CD14-positive monocyte (primary cell): ENCODE measurements around the gene FBXW11. TPM values are rescaled to one million over a fixed set of nuclear protein-coding genes. Genes with fewer than 3 reads are reported as not detected.

Experiments used
- DNase-seq, 3 donors: peaks; one replicate each; pipeline ENCODE4 v3.0.0-alpha.2; 2011 to 2022
- H2AFZ ChIP-seq: 2 replicates; pipeline ENCODE4 v1.6.0; 2012; ENCODE audit warnings: mild to moderate bottlenecking, low read depth, low read length, inconsistent platforms; ENCODE audit not compliant: insufficient read depth, poor library complexity, severe bottlenecking
- H3K27ac ChIP-seq, 2 donors: 1 replicate in 1 of 2; 2 replicates in 1 of 2; pipeline ENCODE4 v1.5.1; 2012 to 2013; ENCODE audit warnings: low read length in 2 of 2, control low read depth in 1 of 2, inconsistent platforms in 1 of 2, low read depth in 1 of 2, mild to moderate bottlenecking in 1 of 2
- H3K27me3 ChIP-seq, 2 donors: one replicate each; pipeline versions ENCODE4 v1.6.0 to v1.6.1; 2011 to 2013; ENCODE audit warnings: low read length in 2 of 2; ENCODE audit not compliant: control insufficient read depth in 2 of 2, insufficient read depth in 2 of 2
- H3K36me3 ChIP-seq, 2 donors: replicated peaks in 1 of 2; 1 replicate in 1 of 2; 2 replicates in 1 of 2; pipeline versions ENCODE4 v1.5.1 to v1.6.1; 2012 to 2013; ENCODE audit warnings: low read length in 2 of 2, control low read depth in 1 of 2, inconsistent platforms in 1 of 2, mild to moderate bottlenecking in 1 of 2; ENCODE audit not compliant: insufficient read depth in 2 of 2, control insufficient read depth in 1 of 2
- H3K4me1 ChIP-seq, 2 donors: 1 replicate in 1 of 2; 2 replicates in 1 of 2; pipeline versions ENCODE4 v1.5.1 to v1.6.1; 2012 to 2013; ENCODE audit warnings: low read length in 2 of 2, control low read depth in 1 of 2, inconsistent platforms in 1 of 2, mild to moderate bottlenecking in 1 of 2, moderate library complexity in 1 of 2; ENCODE audit not compliant: insufficient read depth in 2 of 2, control insufficient read depth in 1 of 2
- H3K4me2 ChIP-seq: replicated peaks from 2 replicates; pipeline ENCODE3; 2012; ENCODE audit warnings: low read length, moderate library complexity, mild to moderate bottlenecking; ENCODE audit not compliant: poor library complexity, severe bottlenecking; ENCODE audit errors: extremely low read depth
- H3K4me3 ChIP-seq, 3 experiments: fragments of 200-600 bp in 1 of 3; sonication (generic) in 1 of 3; replicated peaks in 1 of 3; 1 replicate in 2 of 3; 2 replicates in 1 of 3; pipeline ENCODE4 v1.5.1; 2011 to 2013; ENCODE audit warnings: low read length in 3 of 3, mild to moderate bottlenecking in 3 of 3, control low read depth in 2 of 3, low read depth in 2 of 3, inconsistent platforms in 1 of 3, moderate library complexity in 1 of 3
- H3K79me2 ChIP-seq: 2 replicates; pipeline ENCODE4 v1.6.0; 2012; ENCODE audit warnings: mild to moderate bottlenecking, control low read depth, inconsistent platforms, low read length, moderate library complexity; ENCODE audit not compliant: insufficient read depth
- H3K9ac ChIP-seq: 2 replicates; pipeline ENCODE4 v1.6.0; 2017; ENCODE audit warnings: low read length, mild to moderate bottlenecking; ENCODE audit not compliant: insufficient read depth, poor library complexity, severe bottlenecking
- H3K9me3 ChIP-seq, 2 donors: replicated peaks in 1 of 2; 1 replicate in 1 of 2; 2 replicates in 1 of 2; pipeline versions ENCODE4 v1.5.1 to v1.6.1; 2012 to 2013; ENCODE audit warnings: low read length in 2 of 2, control low read depth in 1 of 2; ENCODE audit not compliant: control insufficient read depth in 1 of 2, insufficient read depth in 1 of 2
- H4K20me1 ChIP-seq: 2 replicates; pipeline ENCODE4 v1.6.0; 2012; ENCODE audit warnings: mild to moderate bottlenecking, low read length, control low read depth, moderate library complexity; ENCODE audit not compliant: insufficient read depth
- H3K27ac Mint-ChIP-seq, 7 donors: one replicate each; pipeline ENCODE4 v1.8.0; 2020; ENCODE audit warnings: mild to moderate bottlenecking in 7 of 7, mixed read lengths in 7 of 7, moderate library complexity in 6 of 7, inconsistent platforms in 2 of 7
- H3K27me3 Mint-ChIP-seq, 3 donors: one replicate each; pipeline ENCODE4 v1.8.0; 2021 to 2022; ENCODE audit warnings: low read depth in 3 of 3, mild to moderate bottlenecking in 3 of 3, mixed read lengths in 3 of 3, moderate library complexity in 3 of 3, inconsistent platforms in 1 of 3
- H3K36me3 Mint-ChIP-seq, 2 donors: one replicate each; pipeline ENCODE4 v1.8.0; 2020; ENCODE audit warnings: mixed read lengths in 2 of 2, inconsistent platforms in 1 of 2, mild to moderate bottlenecking in 1 of 2
- H3K4me1 Mint-ChIP-seq: one replicate; pipeline ENCODE4 v1.8.0; 2020; ENCODE audit warnings: mild to moderate bottlenecking, mixed read lengths
- H3K4me3 Mint-ChIP-seq, 2 donors: one replicate each; pipeline ENCODE4 v1.8.0; 2020; ENCODE audit warnings: mild to moderate bottlenecking in 2 of 2, mixed read lengths in 2 of 2, moderate library complexity in 1 of 2
- H3K9me3 Mint-ChIP-seq, 7 donors: one replicate each; pipeline ENCODE4 v1.8.0; 2020 to 2022; ENCODE audit warnings: mixed read lengths in 7 of 7, mild to moderate bottlenecking in 6 of 7, moderate library complexity in 6 of 7, inconsistent platforms in 2 of 7
- CTCF ChIP-seq: fragments of 200-600 bp; IDR thresholded peaks from one replicate; pipeline ENCODE4 v1.8.0; 2022; ENCODE audit warnings: antibody characterized with exemption, mild to moderate bottlenecking
- WGBS: methylation state at CpG from one replicate; pipeline ENCODE4 v1.1.5; 2013; ENCODE audit warnings: missing lambda C conversion rate; ENCODE audit not compliant: insufficient coverage; 5-methylcytosine and 5-hydroxymethylcytosine counted together
- intact Hi-C, 2 donors: fragments of 100-400 bp; cut with micrococcal nuclease; formaldehyde crosslinking; loops; one replicate each; pipeline versions ENCODE4 v1.15.0 to v1.15.1; 2023
- polyA plus RNA-seq, 3 donors: library from polyadenylated mRNA; depleted of rRNA in 1 of 3; unstranded in 2 of 3; stranded (reverse) in 1 of 3; fragments of 300-500 nt in 2 of 3; fragments of >200 nt in 1 of 3; fragmentation: Illumina TruSeq in 2 of 3; gene quantifications; 1 replicate in 2 of 3; 2 replicates in 1 of 3; pipeline ENCODE4 v1.2.3, GENCODE V29; 2012 to 2021

FBXW11 gene
- polyA plus RNA-seq, 3 donors = 15.0 to 24.5 (median 18.2) TPM

- peaks cover 45 to 47% of the 10 kb centered on the region in 2 donors for H3K36me3 Mint-ChIP-seq
- H2AFZ ChIP-seq = no peak overlapping the region
- no peak overlapping the region for H3K4me3 ChIP-seq
- H3K9me3 ChIP-seq = no peaks in the 10 kb centered on the region
- no peak for TF ChIP-seq CTCF
- no peaks in the 10 kb centered on the region for H3K27me3 Mint-ChIP-seq
- no peak for DNase-seq
- peaks cover 23% of the 10 kb centered on the region for H4K20me1 ChIP-seq
- H3K9me3 Mint-ChIP-seq = no peaks in the 10 kb centered on the region
- no peak overlapping the region for H3K4me2 ChIP-seq
- no peaks in the 10 kb centered on the region for H3K4me1 ChIP-seq
- no peak overlapping the region for H3K4me3 Mint-ChIP-seq
- WGBS = no CpG with 5 or more reads among the region's 1 CpG
- H3K36me3 ChIP-seq = peaks cover 2 to 69% of the 10 kb centered on the region in 2 donors
- H3K27me3 ChIP-seq = no peaks in the 10 kb centered on the region
- no peak overlapping the region for H3K9ac ChIP-seq
- intact Hi-C loops = no loop called here
- H3K4me1 Mint-ChIP-seq = no peaks in the 10 kb centered on the region
- no peak overlapping the region for H3K27ac Mint-ChIP-seq
- H3K27ac ChIP-seq = no peak overlapping the region
- H3K79me2 ChIP-seq = peaks cover 19% of the 10 kb centered on the region
Measured at GRCh38 chr5:171898879-171899278, 107.6 kb downstream of the FBXW11 start.

GRCh38 chr5:171898386-171898785 is 108.1 kb downstream of the FBXW11 start:
- H3K4me2 ChIP-seq = no peak overlapping the region
- no peaks in the 10 kb centered on the region for H3K4me1 ChIP-seq
- H3K4me3 ChIP-seq = no peak overlapping the region
- H2AFZ ChIP-seq = no peak overlapping the region
- peaks cover 45% of the 10 kb centered on the region in 2 donors for H3K36me3 Mint-ChIP-seq
- no peaks in the 10 kb centered on the region for H3K9me3 ChIP-seq
- peaks cover 22% of the 10 kb centered on the region for H4K20me1 ChIP-seq
- no CpG with 5 or more reads among the region's 4 CpGs for WGBS
- TF ChIP-seq CTCF = no peak
- no peaks in the 10 kb centered on the region for H3K27me3 Mint-ChIP-seq
- H3K27ac Mint-ChIP-seq = no peak overlapping the region
- intact Hi-C loops = no loop called here
- no peak for DNase-seq
- H3K27me3 ChIP-seq = no peaks in the 10 kb centered on the region
- no peak overlapping the region for H3K27ac ChIP-seq
- H3K4me1 Mint-ChIP-seq = no peaks in the 10 kb centered on the region
- H3K9ac ChIP-seq = no peak overlapping the region
- peaks cover 15% of the 10 kb centered on the region for H3K79me2 ChIP-seq
- H3K36me3 ChIP-seq = peaks cover 4 to 74% of the 10 kb centered on the region in 2 donors
- no peak overlapping the region for H3K4me3 Mint-ChIP-seq
- H3K9me3 Mint-ChIP-seq = no peaks in the 10 kb centered on the region
